ENCODE data around the gene LENG1. TPM values are rescaled to one million over a fixed set of nuclear protein-coding genes. Genes with fewer than 3 reads are reported as not detected.
A peak's percentile ranks its signal among the peaks of the same experiment; 100 is the strongest.

The LENG1 gene
- total and polyA plus RNA-seq, 9 of the 15 experiments (the other 6 are each of a cell fraction or from before 2014, with no cell fraction given): 0.30 to 10.5 (median 4.7) TPM

DNA sequence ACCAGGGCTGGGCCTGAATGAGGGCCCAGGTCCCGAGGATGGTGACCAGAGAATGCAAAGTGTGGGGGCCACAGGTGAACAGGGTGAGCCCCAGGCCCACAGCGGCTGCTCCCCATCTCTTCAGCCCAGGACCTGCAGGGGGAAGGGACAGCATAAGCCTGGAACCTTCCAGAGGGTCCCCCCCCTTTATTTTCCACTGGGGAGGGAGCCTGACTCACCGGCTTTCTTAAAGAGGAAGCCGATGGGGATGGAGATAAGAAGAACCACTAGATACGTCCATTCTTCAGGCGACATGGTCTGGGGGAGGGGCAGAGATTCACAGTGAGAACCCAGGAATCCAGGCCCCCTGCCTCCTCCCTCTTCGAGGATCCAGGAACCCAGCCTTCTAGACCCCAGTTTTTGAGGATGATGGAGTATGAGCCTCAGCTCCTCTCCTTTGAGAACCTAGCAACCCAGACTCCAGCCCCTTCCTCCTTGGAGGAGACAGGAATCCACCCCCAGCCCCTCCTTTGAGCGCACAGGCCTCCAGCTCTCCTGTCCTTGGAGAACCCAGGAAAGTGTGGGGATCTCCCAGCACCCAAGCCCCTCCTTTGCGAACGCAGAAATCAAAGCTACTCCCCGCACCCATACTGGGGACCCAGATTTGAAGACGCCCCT is 28.8 kb upstream of the LENG1 start (continued):
- TF ChIP-seq, protein P1, sequence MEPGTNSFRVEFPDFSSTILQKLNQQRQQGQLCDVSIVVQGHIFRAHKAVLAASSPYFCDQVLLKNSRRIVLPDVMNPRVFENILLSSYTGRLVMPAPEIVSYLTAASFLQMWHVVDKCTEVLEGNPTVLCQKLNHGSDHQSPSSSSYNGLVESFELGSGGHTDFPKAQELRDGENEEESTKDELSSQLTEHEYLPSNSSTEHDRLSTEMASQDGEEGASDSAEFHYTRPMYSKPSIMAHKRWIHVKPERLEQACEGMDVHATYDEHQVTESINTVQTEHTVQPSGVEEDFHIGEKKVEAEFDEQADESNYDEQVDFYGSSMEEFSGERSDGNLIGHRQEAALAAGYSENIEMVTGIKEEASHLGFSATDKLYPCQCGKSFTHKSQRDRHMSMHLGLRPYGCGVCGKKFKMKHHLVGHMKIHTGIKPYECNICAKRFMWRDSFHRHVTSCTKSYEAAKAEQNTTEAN (CRISPR knock-in tag; IDR thresholded peaks at IDR 0.05): no peak
- TF ChIP-seq, protein P2, sequence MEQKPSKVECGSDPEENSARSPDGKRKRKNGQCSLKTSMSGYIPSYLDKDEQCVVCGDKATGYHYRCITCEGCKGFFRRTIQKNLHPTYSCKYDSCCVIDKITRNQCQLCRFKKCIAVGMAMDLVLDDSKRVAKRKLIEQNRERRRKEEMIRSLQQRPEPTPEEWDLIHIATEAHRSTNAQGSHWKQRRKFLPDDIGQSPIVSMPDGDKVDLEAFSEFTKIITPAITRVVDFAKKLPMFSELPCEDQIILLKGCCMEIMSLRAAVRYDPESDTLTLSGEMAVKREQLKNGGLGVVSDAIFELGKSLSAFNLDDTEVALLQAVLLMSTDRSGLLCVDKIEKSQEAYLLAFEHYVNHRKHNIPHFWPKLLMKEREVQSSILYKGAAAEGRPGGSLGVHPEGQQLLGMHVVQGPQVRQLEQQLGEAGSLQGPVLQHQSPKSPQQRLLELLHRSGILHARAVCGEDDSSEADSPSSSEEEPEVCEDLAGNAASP (IDR thresholded peaks at IDR 0.05): no peak
- TF ChIP-seq RCOR1 (IDR thresholded peaks at IDR 0.05; ENCODE audit: borderline replicate concordance in 1 of 2, low read depth in 2 of 2, low read length in 2 of 2) (peak in 1 of 2 experiments; percentile 97; a peak in 2 of 4 replicates), ZNF184 (CRISPR knock-in tag; IDR thresholded peaks at IDR 0.05) (no peak), KAT2B (IDR thresholded peaks at IDR 0.05; ENCODE audit: low read depth, low read length) (no peak), YBX1 (IDR thresholded peaks at IDR 0.05) (no peak), SRSF9 (IDR thresholded peaks at IDR 0.05; ENCODE audit: borderline replicate concordance, low read depth, low read length) (no peak), GABPB1 (CRISPR knock-in tag; IDR thresholded peaks at IDR 0.05) (no peak), GATA2 (CRISPR knock-in tag; IDR thresholded peaks at IDR 0.05) (peak; percentile 93), ESRRB (CRISPR knock-in tag; IDR thresholded peaks at IDR 0.05; ENCODE audit: borderline replicate concordance) (no peak), ZFP36 (IDR thresholded peaks at IDR 0.05; ENCODE audit: low read depth, low read length, partially characterized antibody) (no peak), PHF20 (IDR thresholded peaks at IDR 0.05; ENCODE audit: partially characterized antibody) (no peak), HNRNPLL (IDR thresholded peaks at IDR 0.05; ENCODE audit: low read depth, low read length, poor library complexity, severe bottlenecking) (no peak), ZNF780A (CRISPR knock-in tag; IDR thresholded peaks at IDR 0.05) (no peak), GATAD2A (IDR thresholded peaks at IDR 0.05) (peak; percentile 92), HEY1 (CRISPR knock-in tag; IDR thresholded peaks at IDR 0.05; ENCODE audit: borderline replicate concordance) (peak; percentile 4; the same call in 1 of the 2 replicates), GABPB2 (CRISPR knock-in tag; conservative IDR thresholded peaks at IDR 0.05) (no peak), ZNF3 (CRISPR knock-in tag; IDR thresholded peaks at IDR 0.05) (no peak), SRSF1 (IDR thresholded peaks at IDR 0.05; ENCODE audit: low read depth, low read length) (no peak), BMI1 (IDR thresholded peaks at IDR 0.05; ENCODE audit: low read length) (no peak), GTF2E2 (tag; IDR thresholded peaks at IDR 0.05) (peak; percentile 42; the same call in 1 of the 2 replicates), NFIC (IDR thresholded peaks at IDR 0.05) (no peak; the same call in 1 of the 2 replicates), ZNF121 (CRISPR knock-in tag; conservative IDR thresholded peaks at IDR 0.05) (no peak), RBM22 (IDR thresholded peaks at IDR 0.05; ENCODE audit: low read depth, low read length, poor library complexity, severe bottlenecking) (no peak), SMARCB1 (IDR thresholded peaks at IDR 0.05; ENCODE audit: insufficient read length, low read depth) (no peak)
- TF ChIP-seq, protein P3, sequence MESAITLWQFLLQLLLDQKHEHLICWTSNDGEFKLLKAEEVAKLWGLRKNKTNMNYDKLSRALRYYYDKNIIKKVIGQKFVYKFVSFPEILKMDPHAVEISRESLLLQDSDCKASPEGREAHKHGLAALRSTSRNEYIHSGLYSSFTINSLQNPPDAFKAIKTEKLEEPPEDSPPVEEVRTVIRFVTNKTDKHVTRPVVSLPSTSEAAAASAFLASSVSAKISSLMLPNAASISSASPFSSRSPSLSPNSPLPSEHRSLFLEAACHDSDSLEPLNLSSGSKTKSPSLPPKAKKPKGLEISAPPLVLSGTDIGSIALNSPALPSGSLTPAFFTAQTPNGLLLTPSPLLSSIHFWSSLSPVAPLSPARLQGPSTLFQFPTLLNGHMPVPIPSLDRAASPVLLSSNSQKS (CRISPR knock-in tag; IDR thresholded peaks at IDR 0.05): no peak
- TF ChIP-seq, protein P4, sequence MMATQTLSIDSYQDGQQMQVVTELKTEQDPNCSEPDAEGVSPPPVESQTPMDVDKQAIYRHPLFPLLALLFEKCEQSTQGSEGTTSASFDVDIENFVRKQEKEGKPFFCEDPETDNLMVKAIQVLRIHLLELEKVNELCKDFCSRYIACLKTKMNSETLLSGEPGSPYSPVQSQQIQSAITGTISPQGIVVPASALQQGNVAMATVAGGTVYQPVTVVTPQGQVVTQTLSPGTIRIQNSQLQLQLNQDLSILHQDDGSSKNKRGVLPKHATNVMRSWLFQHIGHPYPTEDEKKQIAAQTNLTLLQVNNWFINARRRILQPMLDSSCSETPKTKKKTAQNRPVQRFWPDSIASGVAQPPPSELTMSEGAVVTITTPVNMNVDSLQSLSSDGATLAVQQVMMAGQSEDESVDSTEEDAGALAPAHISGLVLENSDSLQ (IDR thresholded peaks at IDR 0.05): no peak

All from K562 (cell line).